DOHH2 (cell line): ENCODE data around the gene GAS2L2.

Experiments used
- H3F3A ChIP-seq: fragments of 200-600 bp; sonication (generic), shearing (Covaris generic); 2 replicates; pipeline ENCODE4 v1.6.0; 2016; ENCODE audit warnings: antibody characterized with exemption, mild to moderate bottlenecking; ENCODE audit not compliant: control insufficient read depth, insufficient read depth
- H3K27ac ChIP-seq: fragments of 200-600 bp; sonication (generic); 2 replicates; pipeline ENCODE4 v1.5.1; 2014; ENCODE audit warnings: low read depth, mild to moderate bottlenecking, low read length, moderate library complexity
- H3K27me3 ChIP-seq: fragments of 200-600 bp; sonication (generic); 2 replicates; pipeline ENCODE4 v1.6.1; 2014; ENCODE audit warnings: mild to moderate bottlenecking, low read length, mixed read lengths; ENCODE audit not compliant: control insufficient read depth
- H3K36me3 ChIP-seq: fragments of 200-600 bp; sonication (generic); 2 replicates; pipeline ENCODE4 v1.6.1; 2014; ENCODE audit warnings: mild to moderate bottlenecking, low read length, moderate library complexity, mixed read lengths; ENCODE audit not compliant: control insufficient read depth
- H3K4me1 ChIP-seq: fragments of 200-600 bp; sonication (generic); 2 replicates; pipeline ENCODE4 v1.6.1; 2014; ENCODE audit warnings: mild to moderate bottlenecking, low read length, mixed read lengths; ENCODE audit not compliant: control insufficient read depth
- H3K4me2 ChIP-seq: fragments of 200-600 bp; sonication (generic); 2 replicates; pipeline ENCODE4 v1.6.0; 2014; ENCODE audit warnings: mild to moderate bottlenecking, low read length, moderate library complexity
- H3K4me3 ChIP-seq: fragments of 200-600 bp; sonication (generic); 2 replicates; pipeline ENCODE4 v1.5.1; 2014; ENCODE audit warnings: mild to moderate bottlenecking, low read length, mixed read lengths
- H3K79me2 ChIP-seq: fragments of 200-600 bp; sonication (generic); 2 replicates; pipeline ENCODE4 v1.6.1; 2014; ENCODE audit warnings: mild to moderate bottlenecking, low read length, mixed read lengths; ENCODE audit not compliant: control insufficient read depth
- H3K9me2 ChIP-seq: fragments of 200-600 bp; sonication (generic); replicated peaks from 2 replicates; pipeline ENCODE4 v1.6.1; 2014; ENCODE audit warnings: mild to moderate bottlenecking, low read length, mixed read lengths; ENCODE audit not compliant: control insufficient read depth
- H3K9me3 ChIP-seq: fragments of 200-600 bp; sonication (generic); 2 replicates; pipeline ENCODE4 v1.6.1; 2014; ENCODE audit warnings: antibody characterized with exemption, low read length, mixed read lengths; ENCODE audit not compliant: control insufficient read depth, insufficient read depth
- H4K20me1 ChIP-seq: fragments of 200-600 bp; sonication (generic); 2 replicates; pipeline ENCODE4 v1.6.0; 2014; ENCODE audit warnings: low read depth, mild to moderate bottlenecking, antibody characterized with exemption, low read length, moderate library complexity; ENCODE audit not compliant: control insufficient read depth, insufficient read depth
- CTCF ChIP-seq: fragments of 200-600 bp; sonication (generic); IDR thresholded peaks from one replicate; pipeline ENCODE4 v1.5.1; 2014; ENCODE audit warnings: antibody characterized with exemption, mild to moderate bottlenecking, low read depth, low read length; ENCODE audit not compliant: poor library complexity, severe bottlenecking
- EZH2phosphoT487 ChIP-seq: fragments of 200-600 bp; sonication (generic); IDR thresholded peaks from 2 replicates; pipeline ENCODE4 v1.6.1; 2017; ENCODE audit warnings: borderline replicate concordance, mild to moderate bottlenecking, antibody characterized with exemption, low read length, moderate library complexity, mixed read lengths

GAS2L2 gene

GRCh38 chr17:35790841-35791240 lies 37.8 kb upstream of the GAS2L2 start:
- no peak overlapping the region for H3K27ac ChIP-seq
- H3K9me2 ChIP-seq = no peaks in the 10 kb centered on the region
- H3K4me1 ChIP-seq = no peaks in the 10 kb centered on the region
- no peaks in the 10 kb centered on the region for H3K36me3 ChIP-seq
- no peaks in the 10 kb centered on the region for H4K20me1 ChIP-seq
- 0 out of 2 replicates have a peak, but pooled peaks cover 2% of the 10 kb centered on the region for H3F3A ChIP-seq
- no peaks in the 10 kb centered on the region for H3K9me3 ChIP-seq
- peaks cover 68% of the 10 kb centered on the region for H3K27me3 ChIP-seq
- no peaks in the 10 kb centered on the region for H3K79me2 ChIP-seq
- H3K4me2 ChIP-seq = no peak overlapping the region
- H3K4me3 ChIP-seq = no peak overlapping the region
- TF ChIP-seq CTCF (no peak), EZH2phosphoT487 (no peak)

- H3K79me2 ChIP-seq = no peaks in the 10 kb centered on the region
- TF ChIP-seq EZH2phosphoT487 (0 out of 2 replicates have a peak, but pooled peaks have one; percentile 22), CTCF (no peak)
- peaks cover 56% of the 10 kb centered on the region for H3K27me3 ChIP-seq
- no peak overlapping the region for H3K4me3 ChIP-seq
- no peak overlapping the region for H3K4me2 ChIP-seq
- no peaks in the 10 kb centered on the region for H4K20me1 ChIP-seq
- H3K27ac ChIP-seq = no peak overlapping the region
- H3K36me3 ChIP-seq = no peaks in the 10 kb centered on the region
- 0 out of 2 replicates have a peak, but pooled peaks cover 2% of the 10 kb centered on the region for H3F3A ChIP-seq
- H3K9me2 ChIP-seq = no peaks in the 10 kb centered on the region
- H3K4me1 ChIP-seq = no peaks in the 10 kb centered on the region
- no peaks in the 10 kb centered on the region for H3K9me3 ChIP-seq
Observed at GRCh38 chr17:35788477-35789368, 35.7 kb upstream of the GAS2L2 start.

- no peak for TF ChIP-seq CTCF
- TF ChIP-seq EZH2phosphoT487 = no peak
- peaks cover 45% of the 10 kb centered on the region for H3K27me3 ChIP-seq
- no peak overlapping the region for H3K27ac ChIP-seq
- H3K79me2 ChIP-seq = no peaks in the 10 kb centered on the region
- no peaks in the 10 kb centered on the region for H3K36me3 ChIP-seq
- H3K9me2 ChIP-seq = no peaks in the 10 kb centered on the region
- no peak overlapping the region for H3K4me2 ChIP-seq
- H3K4me1 ChIP-seq = no peaks in the 10 kb centered on the region
- H4K20me1 ChIP-seq = no peaks in the 10 kb centered on the region
- no peaks in the 10 kb centered on the region for H3K9me3 ChIP-seq
- no peak overlapping the region for H3K4me3 ChIP-seq
- 0 out of 2 replicates have a peak, but pooled peaks cover 2% of the 10 kb centered on the region for H3F3A ChIP-seq
Observed at GRCh38 chr17:35786941-35787432, 33.9 kb upstream of the GAS2L2 start.
